Activated CD8-positive, alpha-beta T cell treated with anti-CD3 and anti-CD28 coated beads for 36 hours (primary cell): Measurements from ENCODE around the gene SKAP1. TPM values are rescaled to one million over a fixed set of nuclear protein-coding genes. Genes with fewer than 3 reads are reported as not detected.
"Not testable (repeated sequence)": the region's sequence is repeated elsewhere in the genome, so short reads cannot be mapped to it uniquely, and the experiment has no call there.

Source experiments
- ATAC-seq: fragments of 200-7000 bp; cut with Tn5 transposase; one replicate; pipeline ENCODE4 v1.10.0; 2021; ENCODE audit warnings: mild to moderate bottlenecking, moderate library complexity
- CTCF ChIA-PET: fragments of 350-600 bp; sonication (Branson Sonifier 250); formaldehyde crosslinking; loops from one replicate; lab custom pipeline; 2021; ENCODE audit warnings: antibody characterized with exemption; lab: Charles Lee
- POLR2A ChIA-PET: fragments of 350-600 bp; sonication (Branson Sonifier 250); formaldehyde crosslinking; loops from one replicate; lab custom pipeline; 2021; ENCODE audit warnings: antibody characterized with exemption; lab: Charles Lee
- DNase-seq: peaks from one replicate; pipeline ENCODE4 v3.0.0-alpha.2; 2020
- H3K27ac Mint-ChIP-seq: one replicate; pipeline ENCODE4 v1.8.0; 2021; ENCODE audit warnings: mild to moderate bottlenecking, mixed read lengths
- H3K27me3 Mint-ChIP-seq: one replicate; pipeline ENCODE4 v1.8.0; 2021; ENCODE audit warnings: mixed read lengths
- H3K36me3 Mint-ChIP-seq: one replicate; pipeline ENCODE4 v1.8.0; 2021; ENCODE audit warnings: low read depth, mixed read lengths
- H3K4me1 Mint-ChIP-seq: one replicate; pipeline ENCODE4 v1.8.0; 2021; ENCODE audit warnings: low read depth, mixed read lengths
- H3K4me3 Mint-ChIP-seq: one replicate; pipeline ENCODE4 v1.8.0; 2021; ENCODE audit warnings: mild to moderate bottlenecking, moderate library complexity, mixed read lengths
- H3K9me3 Mint-ChIP-seq: one replicate; pipeline ENCODE4 v1.8.0; 2021; ENCODE audit warnings: mixed read lengths
- CTCF ChIP-seq: fragments of 200-600 bp; IDR thresholded peaks from one replicate; pipeline ENCODE4 v1.8.0; 2022; ENCODE audit warnings: antibody characterized with exemption, mild to moderate bottlenecking
- intact Hi-C: fragments of 100-400 bp; cut with micrococcal nuclease; formaldehyde crosslinking; loops from one replicate; pipeline ENCODE4 v1.10.0; 2022
- total RNA-seq, 2 experiments: library from RNA; stranded (reverse); gene quantifications; one replicate each; pipeline ENCODE4 v1.2.3, GENCODE V29; 2021

The SKAP1 gene
- total RNA-seq, 2 experiments from 2014 or later = 73.9 to 81.3 TPM

- H3K4me1 Mint-ChIP-seq = peaks cover 41% of the 10 kb centered on the region
- ATAC-seq (no peak), DNase-seq (no peak)
- no peaks in the 10 kb centered on the region for H3K9me3 Mint-ChIP-seq
- H3K4me3 Mint-ChIP-seq = no peak overlapping the region
- no peak for TF ChIP-seq CTCF
- POLR2A ChIA-PET = no interaction called here
- H3K27ac Mint-ChIP-seq = no peak overlapping the region
- no peaks in the 10 kb centered on the region for H3K36me3 Mint-ChIP-seq
- intact Hi-C loops = no loop called here
- CTCF ChIA-PET = interaction anchor here (1.3 kb wide), 1 partner anchor 167 kb away, joined by 3 read pairs; no protein-coding TSS in a partner anchor
- H3K27me3 Mint-ChIP-seq = no peaks in the 10 kb centered on the region
Measured at GRCh38 chr17:48246612-48247011, 183.4 kb downstream of the SKAP1 start.

- DNase-seq, H3K27ac Mint-ChIP-seq, ATAC-seq, POLR2A ChIA-PET, H3K36me3 Mint-ChIP-seq, intact Hi-C loops, H3K9me3 Mint-ChIP-seq, H3K4me3 Mint-ChIP-seq, H3K27me3 Mint-ChIP-seq: not testable (repeated sequence)
- CTCF ChIA-PET = interaction anchor here (0.8 to 1.3 kb wide), 3 partner anchors 10 to 166 kb away, joined by 3 to 4 read pairs (median 3); no protein-coding TSS in a partner anchor
- H3K4me1 Mint-ChIP-seq = peaks cover 52% of the 10 kb centered on the region
Measured at GRCh38 chr17:48245465-48246033, 184.5 kb downstream of the SKAP1 start.

- peaks cover 2% of the 10 kb centered on the region for H3K36me3 Mint-ChIP-seq
- intact Hi-C loops = no loop called here
- H3K4me1 Mint-ChIP-seq = peaks cover 57% of the 10 kb centered on the region
- H3K27ac Mint-ChIP-seq = no peak overlapping the region
- no peak for TF ChIP-seq CTCF
- POLR2A ChIA-PET = no interaction called here
- DNase-seq (no peak), ATAC-seq (no peak)
- H3K9me3 Mint-ChIP-seq = no peaks in the 10 kb centered on the region
- H3K4me3 Mint-ChIP-seq = no peak overlapping the region
- CTCF ChIA-PET = interaction anchor here (0.8 to 1.7 kb wide), 5 partner anchors 11 to 21 kb away, joined by 3 to 8 read pairs (median 4); no protein-coding TSS in a partner anchor
- H3K27me3 Mint-ChIP-seq = no peaks in the 10 kb centered on the region
Measured at GRCh38 chr17:48244814-48245213, 185.2 kb downstream of the SKAP1 start.

- DNase-seq (no peak), ATAC-seq (no peak)
- TF ChIP-seq CTCF = no peak
- Mint-ChIP-seq H3K4me3 (no peak overlapping the region), H3K4me1 (peaks cover 63% of the 10 kb centered on the region), H3K9me3 (no peaks in the 10 kb centered on the region), H3K36me3 (peaks cover 2% of the 10 kb centered on the region), H3K27ac (peak overlapping the region; percentile 21), H3K27me3 (no peaks in the 10 kb centered on the region)
- ChIA-PET POLR2A (no interaction called here), CTCF (interaction anchor here (0.8 to 1.7 kb wide), 5 partner anchors 9 to 22 kb away, joined by 3 to 8 read pairs (median 4); no protein-coding TSS in a partner anchor)
- intact Hi-C loops = no loop called here
Measured at GRCh38 chr17:48244121-48244711, 185.8 kb downstream of the SKAP1 start.

GRCh38 chr17:48241770-48242497 is 188.1 kb downstream of the SKAP1 start:
- H3K4me3 Mint-ChIP-seq = no peak overlapping the region
- TF ChIP-seq CTCF = no peak
- peaks cover 12% of the 10 kb centered on the region for H3K36me3 Mint-ChIP-seq
- intact Hi-C loops = no loop called here
- peaks cover 78% of the 10 kb centered on the region for H3K4me1 Mint-ChIP-seq
- H3K27ac Mint-ChIP-seq = no peak overlapping the region
- ChIA-PET POLR2A (no interaction called here), CTCF (interaction anchor here (1.1 to 1.5 kb wide), 3 partner anchors 11 to 21 kb away, joined by 3 to 5 read pairs (median 4); no protein-coding TSS in a partner anchor)
- H3K27me3 Mint-ChIP-seq = no peaks in the 10 kb centered on the region
- DNase-seq = no peak
- H3K9me3 Mint-ChIP-seq = no peaks in the 10 kb centered on the region
- no peak for ATAC-seq
